NCI-H524 (cell line): Measurements from ENCODE around the gene STX1A.
A peak's percentile ranks its signal among the peaks of the same experiment; 100 is the strongest.
"Not testable (repeated sequence)": the region's sequence is repeated elsewhere in the genome, so short reads cannot be mapped to it uniquely, and the experiment has no call there.

Source experiments
- DNase-seq, 2 experiments: peaks; one replicate each; lab custom pipeline; 2025; lab: John Stamatoyannopoulos, UW

Gene STX1A

GRCh38 chr7:73735528-73735905 is 16.0 kb upstream of the STX1A start:
- DNase-seq, result no peak

DNA sequence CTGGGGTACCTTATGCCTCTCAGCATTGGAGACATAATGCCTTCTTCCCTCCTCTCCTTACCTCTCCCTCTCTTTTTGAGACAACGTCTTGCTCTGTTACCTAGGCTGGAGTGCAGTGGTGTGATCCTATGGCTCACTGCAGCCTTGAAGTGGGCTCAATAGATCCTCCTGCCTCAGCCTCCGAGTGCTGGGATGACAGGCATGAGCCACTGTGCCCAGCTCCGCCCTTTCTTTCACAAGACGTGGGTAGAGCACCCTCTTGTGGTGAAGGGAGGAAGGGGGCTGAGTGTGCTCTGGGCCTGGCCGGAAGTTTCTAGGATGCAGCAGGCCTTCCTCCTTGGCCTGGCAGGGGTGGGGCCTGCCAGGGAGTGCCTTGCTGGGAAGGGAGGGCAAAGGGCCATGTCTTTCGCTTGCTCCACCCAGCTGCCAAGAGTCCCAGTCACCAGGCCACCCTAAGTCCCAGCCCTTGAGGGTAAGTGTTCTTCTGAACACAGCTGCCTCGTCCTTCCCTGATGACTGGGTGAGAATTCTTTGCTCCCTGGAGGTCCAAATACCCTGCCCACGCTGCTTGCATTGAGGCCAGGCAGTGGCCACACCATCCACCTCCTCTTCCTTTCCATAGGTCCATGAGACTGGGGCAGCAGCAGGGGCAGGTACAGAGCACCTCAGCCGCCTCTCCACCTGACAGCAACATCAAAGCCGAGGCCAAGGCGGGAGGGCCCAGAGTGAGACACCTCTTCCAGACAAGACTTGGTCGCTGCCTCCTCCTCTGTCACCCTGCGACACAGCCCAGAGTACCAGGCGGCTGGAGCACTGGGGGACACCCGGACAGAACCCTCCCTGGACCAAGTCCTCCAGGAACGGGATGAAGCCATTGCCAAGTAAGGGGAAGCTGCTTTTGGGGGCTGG is 15.4 kb upstream of the STX1A start:
- peak; percentile 84 to 87 for DNase-seq

DNA sequence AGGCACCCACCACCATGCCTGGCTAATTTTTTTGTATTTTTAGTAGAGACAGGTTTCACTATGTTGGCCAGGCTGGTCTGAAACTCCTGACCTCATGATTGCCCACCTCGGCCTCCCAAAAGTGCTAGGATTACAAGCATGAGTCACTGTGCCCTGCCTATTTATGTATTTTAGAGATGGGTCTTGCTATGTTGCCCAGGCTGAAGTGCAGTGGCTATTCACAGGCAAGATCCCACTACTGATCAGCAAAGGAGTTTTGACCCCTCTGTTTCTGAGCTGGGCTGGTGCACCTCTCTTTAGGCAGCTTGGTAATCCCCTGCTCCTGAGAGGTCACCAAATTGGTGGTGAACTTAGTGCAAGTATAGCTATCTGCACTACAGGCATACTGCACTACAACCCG is 12.9 kb upstream of the STX1A start:
- DNase-seq, result no peak

DNA sequence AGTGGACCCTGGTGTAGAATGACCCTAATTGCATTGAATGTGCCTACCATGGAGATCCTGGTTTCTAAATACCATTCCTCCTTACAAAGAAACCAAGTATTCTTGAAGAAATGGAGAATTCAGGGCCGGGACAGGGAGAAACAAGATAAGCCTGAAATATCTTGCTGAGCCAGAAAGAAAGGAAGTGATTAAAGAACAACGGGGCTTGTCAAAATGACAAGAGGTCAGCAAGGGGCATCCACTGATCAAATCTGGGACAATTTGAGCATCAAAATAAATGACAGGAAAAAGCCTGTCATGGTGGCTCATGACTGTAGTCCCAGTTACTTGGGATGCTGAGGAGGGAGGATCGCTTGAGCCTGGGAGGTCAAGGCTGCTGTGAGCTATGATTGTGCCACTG is 11.0 kb upstream of the STX1A start:
- DNase-seq, result no peak

GRCh38 chr7:73728551-73728950 is 9.1 kb upstream of the STX1A start:
- no peak for DNase-seq

- DNase-seq, result no peak
Measured at GRCh38 chr7:73727952-73728351, 8.5 kb upstream of the STX1A start.

DNA sequence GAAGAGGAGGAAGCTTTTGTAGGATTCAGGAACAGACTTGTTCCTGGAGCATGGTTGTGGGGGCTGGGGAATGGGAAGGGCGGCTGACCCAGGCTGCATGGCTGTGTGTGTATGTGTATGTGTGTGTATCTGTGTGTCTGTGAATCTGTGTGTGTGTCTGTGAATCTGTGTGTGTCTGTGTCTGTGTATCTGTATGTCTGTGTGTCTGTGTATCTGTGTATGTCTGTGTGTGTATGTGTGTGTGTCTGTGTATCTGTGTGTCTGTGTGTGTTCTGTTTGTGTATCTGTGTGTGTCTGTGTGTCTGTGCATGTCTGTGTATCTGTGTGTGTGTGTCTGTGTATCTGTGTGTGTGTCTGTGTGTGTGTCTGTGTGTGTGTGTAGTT is 6.6 kb upstream of the STX1A start:
- DNase-seq, result no peak

- no peak for DNase-seq
Measured at GRCh38 chr7:73723813-73724212, 4.3 kb upstream of the STX1A start.

DNA sequence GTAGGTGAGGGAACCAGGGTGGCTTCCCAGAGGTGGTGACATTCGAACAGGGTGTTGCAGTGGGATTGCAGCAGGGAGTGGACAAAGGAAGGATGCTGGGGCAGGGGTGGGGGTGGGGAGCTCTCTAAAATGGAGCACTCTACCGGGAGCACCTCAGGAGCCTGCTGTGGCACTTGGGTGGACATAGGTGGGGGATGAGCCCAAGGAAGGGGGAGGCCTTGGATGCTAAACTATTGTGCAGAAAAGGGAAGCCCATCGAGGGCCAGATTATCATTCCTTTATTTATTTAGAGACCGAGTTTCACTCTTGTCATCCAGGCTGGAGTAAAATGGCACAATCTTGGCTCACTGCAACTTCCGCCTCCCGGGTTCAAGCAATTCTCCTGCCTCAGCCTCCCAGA is 3.3 kb upstream of the STX1A start:
- no peak for DNase-seq

DNA sequence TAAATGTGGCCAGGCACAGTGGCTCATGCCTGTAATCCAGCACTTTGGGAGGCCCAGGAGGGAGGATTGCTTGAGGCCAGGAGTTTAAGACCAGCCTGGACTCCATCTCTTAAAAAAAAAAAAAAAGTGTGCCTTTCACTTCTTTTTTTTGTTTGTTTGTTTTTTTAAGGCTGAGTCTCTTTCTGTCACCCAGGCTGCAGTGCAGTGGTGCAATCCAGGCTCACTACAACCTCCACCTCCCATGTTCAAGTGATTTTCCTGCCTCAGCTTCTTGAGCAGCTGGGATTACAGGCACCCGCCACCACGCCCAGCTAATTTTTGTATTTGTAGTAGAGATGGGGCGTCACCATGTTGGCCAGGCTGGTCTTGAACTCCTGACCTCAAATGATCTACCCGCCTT is 2.7 kb upstream of the STX1A start:
- DNase-seq, result not testable (repeated sequence)

DNA sequence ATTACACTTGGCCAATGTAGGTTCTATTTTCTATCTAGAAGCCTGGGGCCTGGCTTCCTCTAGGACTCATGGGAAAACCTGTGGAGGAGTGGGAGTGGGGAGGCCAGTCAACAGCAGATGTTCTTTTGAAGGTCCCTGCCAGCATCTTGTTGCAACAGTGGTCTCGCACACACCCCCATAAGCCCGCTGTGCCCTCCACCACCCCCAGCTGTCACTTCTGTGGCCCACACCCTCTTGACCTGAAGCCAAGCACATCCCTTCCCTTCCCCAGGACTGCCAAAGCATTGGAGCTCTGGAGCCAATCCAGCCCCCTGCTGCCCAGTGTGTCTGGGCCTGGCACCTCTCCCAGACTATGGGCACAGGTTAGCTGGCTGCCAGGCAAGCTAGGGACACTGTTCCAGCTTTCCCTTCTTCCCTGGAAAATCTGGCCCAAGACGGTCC is 1.9 kb upstream of the STX1A start:
- DNase-seq, result peak; percentile 67 to 75

DNA sequence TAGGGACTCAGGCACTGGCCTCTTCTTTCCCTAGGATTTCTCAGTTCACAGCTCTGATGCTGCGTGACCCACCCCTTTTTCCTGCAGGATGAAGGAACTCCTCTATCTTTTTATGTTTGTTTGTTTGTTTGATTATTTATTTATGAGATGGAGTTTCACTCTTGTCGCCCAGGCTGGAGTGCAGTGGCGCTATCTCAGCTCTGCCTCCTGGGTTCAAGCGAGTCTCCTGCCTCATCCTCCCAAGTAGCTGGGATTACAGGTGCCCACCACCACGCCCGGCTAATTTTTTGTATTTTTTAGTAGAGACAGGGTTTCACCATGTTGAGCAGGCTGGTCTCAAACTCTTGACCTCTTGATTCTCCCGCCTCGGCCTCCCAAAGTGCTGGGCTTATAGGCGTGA is 974 bp upstream of the STX1A start:
- DNase-seq, result not testable (repeated sequence)

DNA sequence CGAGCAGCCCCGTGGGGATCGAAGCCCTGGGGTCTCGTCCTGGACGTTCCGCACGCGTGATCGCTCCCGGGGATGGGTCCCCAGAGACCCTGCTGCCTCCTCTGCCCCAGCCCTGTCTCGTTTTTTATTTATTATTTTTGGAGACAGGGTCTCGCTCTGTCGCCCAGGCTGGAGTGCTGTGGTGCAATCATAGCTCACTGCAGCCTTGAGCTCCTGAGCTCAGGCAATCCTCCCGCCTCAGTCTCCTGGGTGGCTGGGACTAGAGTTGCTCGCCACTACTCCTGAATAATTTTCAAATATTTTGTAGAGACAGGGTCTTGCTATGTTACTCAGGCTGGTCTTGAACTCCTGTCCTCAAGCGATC is 319 bp upstream of the STX1A start:
- no peak for DNase-seq

DNA sequence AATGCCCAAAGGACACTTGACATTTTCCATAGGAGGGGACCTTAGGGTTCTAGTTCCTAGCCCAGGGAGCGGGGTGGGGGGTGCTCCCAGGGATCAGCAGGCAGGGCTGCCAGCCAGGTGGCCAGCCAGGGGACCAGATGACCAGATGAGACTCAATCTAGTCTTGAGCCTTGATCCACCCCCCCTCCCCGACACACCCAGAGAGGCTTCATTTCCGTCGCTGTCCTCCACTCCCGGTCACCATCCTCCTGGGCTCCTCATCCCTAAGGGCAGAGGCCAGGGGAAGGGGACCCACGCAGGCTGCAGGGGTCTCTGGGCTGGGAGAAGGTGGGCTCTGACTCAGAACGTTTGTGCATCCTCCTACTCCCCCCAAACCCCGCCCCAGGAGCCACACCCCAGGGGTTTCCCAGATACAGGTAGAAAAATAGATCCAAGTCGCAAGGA is 1.0 kb downstream of the STX1A start:
- DNase-seq, result no peak

DNA sequence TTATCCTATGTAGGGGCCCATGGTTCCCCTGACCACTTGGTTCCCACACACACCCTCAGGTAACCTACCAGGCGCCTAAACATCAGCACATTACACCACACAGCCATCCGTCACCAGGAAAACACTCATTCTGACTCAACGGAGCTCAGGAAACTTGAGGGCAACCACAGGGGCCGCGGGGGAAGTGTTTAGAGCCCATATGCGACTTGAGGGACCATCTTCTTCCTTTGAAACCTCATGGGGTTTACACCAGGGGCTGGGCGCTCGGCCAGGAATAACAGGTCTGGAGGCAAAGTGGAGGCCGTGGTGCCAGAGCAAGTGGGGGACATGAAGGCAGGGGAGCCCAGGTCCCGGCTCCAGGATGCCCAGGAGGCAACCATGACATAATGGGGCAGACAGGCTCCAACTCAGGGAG is 1.5 kb downstream of the STX1A start:
- no peak for DNase-seq

DNA sequence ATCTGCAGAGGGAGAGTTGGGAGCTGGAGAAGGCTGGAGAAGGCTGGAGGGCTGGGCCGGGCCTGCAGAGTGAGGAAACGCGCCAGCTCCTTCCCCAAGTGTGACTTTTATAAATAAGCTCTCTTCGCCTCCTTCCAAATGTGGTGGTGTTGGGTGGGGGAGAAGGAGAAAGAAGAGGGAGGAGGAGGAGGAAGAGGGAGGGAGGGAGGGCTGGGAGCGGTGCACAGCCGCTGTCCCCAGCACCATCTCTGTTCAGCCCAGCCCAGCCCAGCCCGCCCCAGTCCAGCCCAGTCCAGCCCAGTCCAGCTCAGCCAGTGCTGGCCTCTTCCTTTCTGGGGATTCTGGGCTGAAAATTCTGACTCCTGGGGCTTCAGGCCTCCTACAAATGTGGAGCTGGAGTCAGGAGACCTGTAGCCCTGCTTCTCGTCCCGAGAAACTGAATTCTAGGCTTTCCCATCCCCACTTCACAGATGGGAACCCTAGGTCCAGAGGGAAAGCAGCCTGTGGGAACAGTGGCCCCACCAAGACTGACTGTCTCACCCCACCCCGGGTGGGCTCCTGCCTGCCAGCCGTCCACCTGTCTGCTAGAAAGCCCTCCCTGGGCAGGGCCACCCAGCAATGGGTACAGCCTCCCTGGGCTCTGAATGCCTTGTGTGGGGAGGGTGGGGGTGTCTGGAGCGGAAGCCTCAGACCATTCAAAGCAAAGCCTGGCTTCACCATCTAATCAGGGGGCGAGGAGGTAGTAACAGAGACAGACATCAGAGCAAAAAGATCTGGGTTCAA is 2.3 kb downstream of the STX1A start:
- DNase-seq, result no peak

GRCh38 chr7:73716318-73716890 is 3.1 kb downstream of the STX1A start:
- DNase-seq, result peak; percentile 80 to 85

DNA sequence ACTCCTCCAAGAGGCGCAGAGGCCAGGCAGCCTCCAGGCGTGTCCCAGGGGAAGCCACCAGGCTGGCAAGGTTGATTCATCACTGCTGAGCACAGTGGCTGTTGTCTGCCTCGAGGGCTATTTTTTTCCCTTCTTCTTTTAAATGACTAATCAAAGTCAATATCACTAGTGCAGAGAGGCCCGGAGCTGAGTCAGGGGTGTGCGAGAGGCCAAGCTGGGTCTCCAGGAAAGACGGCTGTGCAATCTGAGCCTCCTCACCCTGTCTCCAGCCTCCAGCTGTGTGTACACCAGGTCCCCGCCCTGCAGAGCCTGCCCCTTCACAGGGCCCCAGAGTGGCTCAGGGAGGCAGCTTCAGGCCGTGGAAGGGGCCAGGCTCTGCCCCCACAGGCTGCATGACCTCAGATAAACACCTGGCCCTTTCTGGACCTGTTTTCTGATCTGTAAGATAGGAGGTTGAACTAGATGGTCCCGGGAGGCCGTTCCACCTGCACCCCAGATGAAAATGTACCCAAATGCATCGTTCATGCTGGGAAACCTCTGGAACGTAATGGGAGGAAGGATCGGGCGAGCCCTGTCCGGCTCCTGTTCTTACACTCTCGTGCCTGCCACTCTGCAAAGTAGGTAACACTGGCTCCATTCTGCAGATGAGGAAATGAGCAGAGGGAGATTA is 3.7 kb downstream of the STX1A start:
- peak; percentile 20 to 65 for DNase-seq

DNA sequence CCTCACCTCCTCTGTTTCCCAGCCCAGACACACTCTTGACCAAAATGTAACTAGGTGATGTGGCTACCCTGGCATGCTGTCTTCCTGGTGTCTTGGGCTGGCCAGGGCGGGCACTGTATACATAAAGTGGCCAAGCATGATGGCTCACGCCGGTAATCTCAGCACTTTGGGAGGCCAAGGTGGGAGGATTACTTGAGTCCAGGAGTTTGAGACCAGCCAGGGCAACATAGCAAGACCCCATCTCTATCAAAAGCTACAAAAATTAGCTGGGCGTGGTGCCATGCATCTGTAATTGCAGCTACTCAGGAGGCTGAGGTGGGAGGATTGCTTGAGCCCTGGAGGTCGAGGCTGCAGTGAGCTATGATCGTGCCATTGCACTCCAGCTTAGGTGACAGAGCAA is 6.2 kb downstream of the STX1A start:
- not testable (repeated sequence) for DNase-seq

- DNase-seq, result no peak
Measured at GRCh38 chr7:73712773-73713172, 6.7 kb downstream of the STX1A start.

DNA sequence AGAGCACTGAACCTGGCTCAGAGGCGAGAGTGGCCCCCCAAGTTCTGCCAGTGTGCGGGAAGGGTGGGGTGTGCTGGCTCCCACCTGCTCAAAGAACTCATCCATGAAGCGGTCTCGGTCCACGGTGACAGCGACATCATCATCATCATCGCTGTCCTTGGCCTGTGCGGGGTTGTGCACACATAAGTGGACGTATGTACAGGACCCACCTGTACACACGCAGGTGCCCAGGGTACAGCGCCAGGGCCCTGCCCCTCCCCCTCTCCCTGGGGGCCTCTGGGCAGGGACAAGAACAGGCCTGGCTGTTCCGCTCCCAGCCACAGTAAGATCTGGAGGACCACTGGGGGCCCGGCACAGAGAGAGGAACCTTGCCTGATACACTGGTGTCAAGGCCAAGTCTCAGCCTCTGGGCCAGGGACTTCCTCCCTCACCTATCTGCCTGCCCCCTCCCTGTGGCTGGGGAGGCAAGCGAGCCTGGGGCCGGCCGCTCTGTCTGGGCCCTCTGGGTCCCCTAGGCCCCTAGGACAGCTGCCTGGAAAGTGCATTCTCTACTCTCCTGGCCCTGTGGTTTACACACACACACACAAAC is 10.4 kb downstream of the STX1A start:
- DNase-seq, result no peak
